Mesendoderm (in vitro differentiated cells): Measurements from ENCODE around the gene AK4.
"Not testable (repeated sequence)": the region's sequence is repeated elsewhere in the genome, so short reads cannot be mapped to it uniquely, and the experiment has no call there.

Experiments used
- DNase-seq: peaks from one replicate; pipeline ENCODE4 v3.0.0; 2013
- H2AK5ac ChIP-seq: 2 replicates; pipeline ENCODE4 v1.6.1; 2013; ENCODE audit warnings: low read length, inconsistent platforms
- H2BK120ac ChIP-seq: 2 replicates; pipeline ENCODE4 v1.6.1; 2013; ENCODE audit warnings: low read depth, mild to moderate bottlenecking, low read length, moderate library complexity, mixed read lengths
- H2BK15ac ChIP-seq: replicated peaks from 2 replicates; pipeline ENCODE4 v1.6.1; 2013; ENCODE audit warnings: low read depth, mild to moderate bottlenecking, moderate library complexity
- H2BK5ac ChIP-seq: 2 replicates; pipeline ENCODE4 v1.6.1; 2013; ENCODE audit warnings: low read length, inconsistent platforms
- H3K18ac ChIP-seq: 2 replicates; pipeline ENCODE4 v1.6.1; 2013; ENCODE audit warnings: mild to moderate bottlenecking, low read length, mixed read lengths
- H3K23ac ChIP-seq: one replicate; pipeline ENCODE4 v1.6.1; 2013; ENCODE audit warnings: low read length
- H3K27ac ChIP-seq: 2 replicates; pipeline ENCODE4 v1.5.1; 2013; ENCODE audit warnings: low read depth, mild to moderate bottlenecking, inconsistent platforms, low read length, moderate library complexity
- H3K27me3 ChIP-seq: 2 replicates; pipeline ENCODE4 v1.6.1; 2013; ENCODE audit warnings: low read length, control low read depth, mild to moderate bottlenecking, inconsistent platforms; ENCODE audit not compliant: insufficient read depth, poor library complexity
- H3K36me3 ChIP-seq: 2 replicates; pipeline ENCODE4 v1.6.1; 2013; ENCODE audit warnings: low read length, inconsistent platforms; ENCODE audit not compliant: control insufficient read depth, insufficient read depth
- H3K4ac ChIP-seq: one replicate; pipeline ENCODE4 v1.6.1; 2013; ENCODE audit warnings: low read depth, mild to moderate bottlenecking, low read length, moderate library complexity
- H3K4me1 ChIP-seq: 2 replicates; pipeline ENCODE4 v1.6.1; 2013; ENCODE audit warnings: low read depth, low read length, inconsistent platforms; ENCODE audit not compliant: control insufficient read depth
- H3K4me2 ChIP-seq: 2 replicates; pipeline ENCODE4 v1.6.1; 2013; ENCODE audit warnings: low read length
- H3K4me3 ChIP-seq: 2 replicates; pipeline ENCODE4 v1.5.1; 2013; ENCODE audit warnings: mild to moderate bottlenecking, low read length
- H3K56ac ChIP-seq: one replicate; pipeline ENCODE4 v1.6.1; 2013; ENCODE audit warnings: low read length
- H3K79me1 ChIP-seq: 2 replicates; pipeline ENCODE4 v1.6.1; 2013; ENCODE audit warnings: low read length, inconsistent platforms
- H3K79me2 ChIP-seq: 2 replicates; pipeline ENCODE4 v1.6.1; 2013; ENCODE audit warnings: mild to moderate bottlenecking, low read length; ENCODE audit not compliant: control insufficient read depth, insufficient read depth
- H3K9ac ChIP-seq: 2 replicates; pipeline ENCODE4 v1.6.1; 2013; ENCODE audit warnings: low read length, inconsistent platforms
- H4K5ac ChIP-seq: one replicate; pipeline ENCODE4 v1.6.1; 2013; ENCODE audit warnings: low read length
- H4K8ac ChIP-seq: one replicate; pipeline ENCODE4 v1.6.1; 2013; ENCODE audit warnings: low read depth, mild to moderate bottlenecking, control low read depth, low read length, moderate library complexity
- WGBS: extraction: QIAGEN DNeasy Blood & Tissue Kit; methylation state at CpG from one replicate; pipeline ENCODE4 v1.1.7; 2013; ENCODE audit warnings: low lambda C conversion rate, missing lambda C conversion rate; ENCODE audit not compliant: insufficient coverage; ENCODE audit errors: extremely low coverage; 5-methylcytosine and 5-hydroxymethylcytosine counted together

The AK4 gene

DNA sequence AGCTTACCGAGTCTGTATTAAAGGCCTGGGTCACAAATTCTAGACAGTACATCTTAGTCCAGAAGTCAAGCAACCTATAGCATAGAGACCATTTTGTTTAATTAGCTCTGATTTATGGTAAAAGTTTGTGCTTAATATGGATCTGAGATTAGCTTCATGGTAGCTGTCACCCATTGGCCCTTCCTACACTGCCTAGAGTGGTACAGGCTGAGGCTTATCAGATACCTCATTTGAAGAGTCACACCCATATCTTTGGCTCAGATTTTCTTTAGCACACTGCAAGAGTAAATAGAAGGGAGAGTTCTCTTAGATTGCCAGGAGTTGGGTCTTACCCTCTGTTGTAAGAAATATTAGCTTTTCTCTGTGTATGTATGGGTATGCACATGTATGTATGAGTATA, 3.6 kb downstream of the AK4 start:
- Histone ChIP-seq H3K79me2 (peaks cover 11% of the 10 kb centered on the region), H3K56ac (no peak overlapping the region), H2BK5ac (no peak overlapping the region), H3K36me3 (no peaks in the 10 kb centered on the region), H3K4me2 (no peak overlapping the region), H3K4me1 (peaks cover 3% of the 10 kb centered on the region), H3K23ac (no peak overlapping the region), H3K79me1 (no peaks in the 10 kb centered on the region), H4K5ac (no peak overlapping the region), H4K8ac (no peak overlapping the region), H3K4ac (no peak overlapping the region), H2AK5ac (no peak overlapping the region), H3K9ac (no peak overlapping the region), H3K4me3 (no peak overlapping the region), H3K27ac (no peak overlapping the region), H2BK15ac (no peak overlapping the region), H3K27me3 (peaks cover 1% of the 10 kb centered on the region), H3K18ac (no peak overlapping the region), H2BK120ac (no peak overlapping the region)
- WGBS = no CpG with 5 or more reads among the region's 1 CpG
- no peak for DNase-seq

DNA sequence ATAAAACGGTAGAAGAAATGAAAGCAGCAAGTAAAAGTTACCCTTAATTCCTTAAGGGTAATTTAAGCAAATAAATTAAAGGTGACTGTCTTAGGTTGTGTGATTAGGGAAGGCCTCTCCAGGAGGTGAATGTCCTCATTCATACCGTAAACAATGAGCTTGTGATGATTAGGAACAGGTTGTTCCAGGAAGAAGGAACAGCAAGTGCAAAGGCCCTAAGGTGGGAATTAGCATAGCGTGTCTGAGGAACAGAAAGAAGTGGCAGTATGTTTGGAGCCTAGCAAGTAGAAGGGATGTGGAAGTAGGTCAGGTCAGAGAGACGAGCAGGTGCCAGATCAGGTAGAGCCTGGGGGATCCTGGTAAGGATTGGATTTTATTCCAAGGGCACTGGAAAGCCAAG, 5.6 kb downstream of the AK4 start:
- Histone ChIP-seq H3K79me1 (no peaks in the 10 kb centered on the region), H2BK5ac (no peak overlapping the region), H2BK15ac (no peak overlapping the region), H2AK5ac (no peak overlapping the region), H3K4me2 (no peak overlapping the region), H3K4ac (no peak overlapping the region), H4K8ac (no peak overlapping the region), H3K4me1 (peaks cover 3% of the 10 kb centered on the region), H3K23ac (no peak overlapping the region), H3K4me3 (no peak overlapping the region), H3K79me2 (peaks cover 19% of the 10 kb centered on the region), H3K27ac (no peak overlapping the region), H3K27me3 (no peaks in the 10 kb centered on the region), H2BK120ac (no peak overlapping the region), H3K56ac (no peak overlapping the region), H3K18ac (no peak overlapping the region), H3K9ac (no peak overlapping the region), H4K5ac (no peak overlapping the region), H3K36me3 (no peaks in the 10 kb centered on the region)
- DNase-seq = no peak
- WGBS = no CpG with 5 or more reads among the region's 4 CpGs

DNA sequence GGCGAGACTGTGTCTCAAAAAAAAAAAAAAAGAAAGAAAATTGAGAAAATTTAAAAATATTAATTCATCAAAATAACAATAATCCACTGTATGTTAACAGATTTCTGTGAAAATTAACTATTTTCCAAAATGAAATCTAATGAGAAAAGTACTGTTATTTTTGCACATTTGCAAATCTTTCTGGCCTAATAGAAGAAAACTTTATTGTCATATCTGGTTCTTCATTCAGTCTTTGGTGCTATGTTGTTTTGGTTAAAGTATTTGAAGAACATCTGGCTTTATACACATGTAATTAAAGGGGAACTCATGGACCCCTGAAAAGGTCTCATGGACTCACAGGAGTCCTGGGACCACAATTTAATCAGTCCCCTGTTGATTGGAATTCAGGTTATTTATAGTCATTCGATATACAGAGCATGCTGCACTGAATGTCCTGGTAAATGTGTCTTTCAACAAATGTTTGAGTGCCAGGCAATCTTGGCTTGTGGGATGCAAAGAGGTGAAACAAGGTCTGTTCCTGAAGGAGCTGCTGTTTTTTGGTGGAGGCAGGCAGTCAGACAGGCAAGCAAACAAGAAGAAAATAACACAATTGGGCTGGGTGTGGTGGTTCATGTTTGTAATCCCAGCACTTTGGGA, 9.0 kb downstream of the AK4 start:
- no peaks in the 10 kb centered on the region for H3K36me3 ChIP-seq
- peaks cover 22% of the 10 kb centered on the region for H3K79me2 ChIP-seq
- WGBS = no CpG with 5 or more reads among the region's 2 CpGs
- H2BK5ac ChIP-seq = no peak overlapping the region
- no peak overlapping the region for H3K18ac ChIP-seq
- no peak overlapping the region for H4K5ac ChIP-seq
- H3K23ac ChIP-seq = no peak overlapping the region
- no peak overlapping the region for H3K4ac ChIP-seq
- H3K4me1 ChIP-seq = no peaks in the 10 kb centered on the region
- no peak overlapping the region for H2AK5ac ChIP-seq
- no peak overlapping the region for H3K4me3 ChIP-seq
- DNase-seq = no peak
- H3K27me3 ChIP-seq = no peaks in the 10 kb centered on the region
- H3K4me2 ChIP-seq = no peak overlapping the region
- no peaks in the 10 kb centered on the region for H3K79me1 ChIP-seq
- H4K8ac ChIP-seq = no peak overlapping the region
- no peak overlapping the region for H3K9ac ChIP-seq
- H3K56ac ChIP-seq = no peak overlapping the region
- H2BK120ac ChIP-seq = no peak overlapping the region
- no peak overlapping the region for H2BK15ac ChIP-seq
- H3K27ac ChIP-seq = no peak overlapping the region

DNA sequence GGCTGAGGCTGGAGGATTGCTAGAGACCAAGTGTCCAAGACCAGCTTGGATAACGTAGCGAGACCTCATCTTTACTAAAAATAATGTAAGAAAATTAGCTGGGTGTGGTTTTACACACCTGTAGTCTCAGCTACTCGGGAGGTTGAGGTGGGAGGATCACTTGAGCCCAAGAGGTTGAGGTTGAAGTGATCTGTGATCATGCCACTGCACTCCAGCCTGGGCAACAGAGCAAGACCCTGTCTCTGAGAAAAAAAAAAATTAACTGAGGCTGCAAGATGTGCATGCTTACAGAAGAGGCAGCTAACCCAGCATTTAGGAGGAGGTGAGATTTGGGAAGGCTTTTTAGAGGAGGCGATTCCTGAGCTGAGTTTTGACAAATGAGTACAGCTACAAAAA, 9.5 kb downstream of the AK4 start:
- no peak overlapping the region for H2AK5ac ChIP-seq
- WGBS = no CpG with 5 or more reads among the region's 4 CpGs
- H3K4me1 ChIP-seq = no peaks in the 10 kb centered on the region
- no peak overlapping the region for H3K23ac ChIP-seq
- no peak overlapping the region for H3K18ac ChIP-seq
- no peak overlapping the region for H3K4me3 ChIP-seq
- no peak overlapping the region for H4K5ac ChIP-seq
- no peak overlapping the region for H3K56ac ChIP-seq
- no peak overlapping the region for H4K8ac ChIP-seq
- no peak overlapping the region for H2BK5ac ChIP-seq
- no peak overlapping the region for H3K9ac ChIP-seq
- peaks cover 22% of the 10 kb centered on the region for H3K79me2 ChIP-seq
- H3K27ac ChIP-seq = no peak overlapping the region
- no peaks in the 10 kb centered on the region for H3K79me1 ChIP-seq
- H3K4me2 ChIP-seq = no peak overlapping the region
- no peaks in the 10 kb centered on the region for H3K27me3 ChIP-seq
- H2BK120ac ChIP-seq = no peak overlapping the region
- no peak overlapping the region for H3K4ac ChIP-seq
- H2BK15ac ChIP-seq = no peak overlapping the region
- H3K36me3 ChIP-seq = no peaks in the 10 kb centered on the region
- DNase-seq = no peak

DNA sequence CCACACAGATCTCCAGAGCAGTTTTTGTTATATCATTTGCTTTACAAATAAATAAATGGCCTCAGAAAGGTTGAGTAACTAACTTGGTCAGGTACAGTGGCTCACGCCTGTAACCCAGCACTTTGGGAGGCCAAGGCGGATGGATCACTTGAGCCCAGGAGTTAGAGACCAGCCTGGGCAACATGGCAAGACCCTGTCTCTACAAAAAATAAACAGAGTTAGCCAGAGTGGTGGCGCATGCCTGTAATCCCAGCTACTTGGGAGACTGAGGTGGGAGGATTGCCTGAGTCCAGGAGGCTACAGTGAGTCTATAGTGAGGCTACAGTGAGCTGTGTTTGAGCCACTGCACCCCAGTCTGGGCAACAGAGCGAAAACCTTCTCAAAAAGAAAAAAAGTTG, 11.3 kb downstream of the AK4 start:
- H3K4me2 ChIP-seq, H4K5ac ChIP-seq, H3K23ac ChIP-seq, H3K27me3 ChIP-seq, DNase-seq, H3K36me3 ChIP-seq, H3K4ac ChIP-seq, H2BK120ac ChIP-seq, H3K56ac ChIP-seq, H4K8ac ChIP-seq, H3K9ac ChIP-seq, H2BK15ac ChIP-seq, H3K27ac ChIP-seq, H2AK5ac ChIP-seq, H3K79me1 ChIP-seq, H3K4me1 ChIP-seq, H2BK5ac ChIP-seq, H3K4me3 ChIP-seq, H3K18ac ChIP-seq: not testable (repeated sequence)
- H3K79me2 ChIP-seq = peaks cover 15% of the 10 kb centered on the region
- no CpG with 5 or more reads among the region's 4 CpGs for WGBS
